Measurements from ENCODE around the gene MRPS10. TPM values are rescaled to one million over a fixed set of nuclear protein-coding genes. Genes with fewer than 3 reads are reported as not detected.

MRPS10 gene
- total and polyA plus RNA-seq, 3 donors from 2014 or later, result 33.9 to 42.0 (median 35.8) TPM

GRCh38 chr6:42237857-42238256, 20.2 kb upstream of the MRPS10 start:
- Histone ChIP-seq H3K27ac (no peak overlapping the region), H3K36me3 (ENCODE audit: low read depth, missing control alignments) (no peaks in the 10 kb centered on the region), H3K4me1 (no peaks in the 10 kb centered on the region), H3K4me3 (no peak overlapping the region), H3K27me3 (no peaks in the 10 kb centered on the region), H3K9me3 (no peaks in the 10 kb centered on the region)
- no peak for TF ChIP-seq CTCF (IDR thresholded peaks at IDR 0.05)
- intact Hi-C loops (cut with DNase I; ENCODE audit: low total_unique reads), result no loop called here
- no peak for DNase-seq
- WGBS, 2 donors, result 91 to 100% methylated on average over 1 of the region's 1 CpG

- Histone ChIP-seq H3K27me3 (no peaks in the 10 kb centered on the region), H3K27ac (no peak overlapping the region), H3K4me3 (no peak overlapping the region), H3K4me1 (no peaks in the 10 kb centered on the region), H3K36me3 (ENCODE audit: low read depth, missing control alignments) (no peaks in the 10 kb centered on the region), H3K9me3 (no peaks in the 10 kb centered on the region)
- 72 to 77% methylated on average over 5 of the region's 5 CpGs for WGBS, 2 donors
- intact Hi-C loops (cut with DNase I; ENCODE audit: low total_unique reads), result no loop called here
- no peak for DNase-seq
- no peak for TF ChIP-seq POLR2A (IDR thresholded peaks at IDR 0.05)
- TF ChIP-seq CTCF (IDR thresholded peaks at IDR 0.05), result no peak
Measured at GRCh38 chr6:42236682-42237473, 19.2 kb upstream of the MRPS10 start.

- Histone ChIP-seq H3K27ac (no peak overlapping the region), H3K9me3 (no peaks in the 10 kb centered on the region), H3K27me3 (no peaks in the 10 kb centered on the region), H3K36me3 (ENCODE audit: low read depth, missing control alignments) (no peaks in the 10 kb centered on the region), H3K4me3 (no peak overlapping the region), H3K4me1 (no peaks in the 10 kb centered on the region)
- WGBS, 2 donors, result 83 to 85% methylated on average over 9 of the region's 9 CpGs
- no peak for DNase-seq
- intact Hi-C loops (cut with DNase I; ENCODE audit: low total_unique reads), result no loop called here
- no peak for TF ChIP-seq POLR2A (IDR thresholded peaks at IDR 0.05)
- no peak for TF ChIP-seq CTCF (IDR thresholded peaks at IDR 0.05)
Measured at GRCh38 chr6:42236030-42236429, 18.4 kb upstream of the MRPS10 start.

- no peak for DNase-seq
- Histone ChIP-seq H3K9me3 (no peaks in the 10 kb centered on the region), H3K36me3 (ENCODE audit: low read depth, missing control alignments) (no peaks in the 10 kb centered on the region), H3K4me3 (no peak overlapping the region), H3K27me3 (no peaks in the 10 kb centered on the region), H3K27ac (no peak overlapping the region), H3K4me1 (no peaks in the 10 kb centered on the region)
- 92 to 97% methylated on average over 3 of the region's 3 CpGs for WGBS, 2 donors
- no peak for TF ChIP-seq POLR2A (IDR thresholded peaks at IDR 0.05)
- intact Hi-C loops (cut with DNase I; ENCODE audit: low total_unique reads), result no loop called here
Measured at GRCh38 chr6:42232035-42232434, 14.4 kb upstream of the MRPS10 start.

- no peak for DNase-seq
- H3K4me3 ChIP-seq, result no peak overlapping the region
Measured at GRCh38 chr6:42230345-42231321, 13.0 kb upstream of the MRPS10 start.

More at GRCh38 chr6:42230345-42231321, 13.0 kb upstream of the MRPS10 start:
- Histone ChIP-seq H3K9me3 (no peaks in the 10 kb centered on the region), H3K27ac (no peak overlapping the region), H3K4me1 (no peaks in the 10 kb centered on the region), H3K27me3 (no peaks in the 10 kb centered on the region), H3K36me3 (ENCODE audit: low read depth, missing control alignments) (no peaks in the 10 kb centered on the region)
- no peak for TF ChIP-seq POLR2A (IDR thresholded peaks at IDR 0.05)
- intact Hi-C loops (cut with DNase I; ENCODE audit: low total_unique reads), result no loop called here
- 67 to 74% methylated on average over 8 of the region's 8 CpGs for WGBS, 2 donors

All from testis (tissue), 3 donors.